ENCODE measurements around the gene TBCEL. TPM values are rescaled to one million over a fixed set of nuclear protein-coding genes. Genes with fewer than 3 reads are reported as not detected.
A peak's percentile ranks its signal among the peaks of the same experiment; 100 is the strongest.

Gene TBCEL
- total and polyA plus RNA-seq, 2 donors (not counting 3 experiments of a cell fraction or from before 2014, with no cell fraction given) = 5.6 to 19.5 TPM

DNA sequence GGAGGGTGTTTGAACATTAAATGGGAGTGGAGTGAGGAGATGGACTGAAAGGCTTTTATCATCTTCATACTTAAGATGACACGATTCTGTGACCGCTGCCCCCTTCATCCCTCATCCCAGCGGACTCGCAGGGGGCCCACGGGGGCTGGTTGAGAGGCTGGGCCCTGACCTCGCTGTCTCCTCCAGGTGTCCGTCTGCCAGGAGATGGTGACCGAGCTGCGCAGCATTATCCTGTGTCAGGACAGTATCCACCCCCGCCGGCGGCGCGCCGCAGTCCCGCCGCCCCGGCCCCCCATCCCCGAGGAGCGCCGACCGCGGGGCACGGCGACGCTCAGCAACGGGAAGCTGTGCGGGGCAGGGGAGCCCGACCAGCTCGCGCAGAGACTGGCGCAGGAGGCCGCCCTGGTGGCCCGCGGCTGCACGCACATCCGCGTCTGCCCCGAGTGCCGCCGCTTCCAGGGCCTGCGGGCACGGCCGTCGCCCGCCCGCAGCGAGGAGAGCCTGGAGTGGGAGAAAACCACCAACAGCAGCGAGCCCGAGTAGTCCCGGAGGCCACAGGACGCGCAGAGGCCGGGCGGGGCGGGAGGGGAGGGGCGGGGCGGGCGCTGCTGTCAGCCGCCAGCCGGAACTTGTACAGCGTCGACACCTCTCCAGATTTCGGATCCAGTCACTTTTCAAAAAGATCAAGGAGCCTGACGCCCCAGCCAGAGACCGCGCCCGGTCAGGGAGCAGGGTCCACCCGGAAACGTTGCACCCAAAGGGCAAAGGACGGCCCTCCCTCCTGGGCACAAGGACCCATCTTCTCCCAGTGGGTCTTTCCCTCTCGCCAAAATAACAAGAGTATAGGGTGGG, 38.0 kb upstream of the TBCEL start:
- ChIA-PET CTCF (interaction anchor here (0.6 to 1.1 kb wide), 4 partner anchors 10 to 209 kb away, joined by 3 to 7 read pairs (median 3); no protein-coding TSS in a partner anchor), POLR2A (interaction anchor here (0.7 kb wide), 1 partner anchor 47 kb away, joined by 5 read pairs; no protein-coding TSS in a partner anchor)
- Histone ChIP-seq H3K36me3 (ENCODE audit: control insufficient read depth in 2 of 2, extremely low read depth in 1 of 2, insufficient read depth in 2 of 2, low read length in 2 of 2) (no peaks in the 10 kb centered on the region), H3K4me1 (ENCODE audit: control insufficient read depth, extremely low read depth, insufficient read depth, low read length) (peaks cover 5% of the 10 kb centered on the region), H3K79me2 (ENCODE audit: control insufficient read depth, insufficient read depth, low read length) (no peaks in the 10 kb centered on the region), H3K27ac (ENCODE audit: insufficient read depth, low read depth, low read length) (no peak overlapping the region), H4K20me1 (replicated peaks; ENCODE audit: control insufficient read depth, extremely low read depth, insufficient read depth, low read length) (no peaks in the 10 kb centered on the region), H3K27me3 (ENCODE audit: control insufficient read depth in 2 of 2, insufficient read depth in 2 of 2, low read length in 2 of 2) (peaks cover 9 to 14% of the 10 kb centered on the region in 2 experiments), H3K9ac (replicated peaks; ENCODE audit: extremely low read depth, insufficient read depth, low read length) (no peak overlapping the region), H2AFZ (ENCODE audit: low read depth, low read length) (peak overlapping the region; percentile 47), H3K4me2 (ENCODE audit: insufficient read depth, low read length) (peak overlapping the region; percentile 50), H3K4me3 (replicated peaks in 1 of 3; ENCODE audit: insufficient read depth in 1 of 3, low read depth in 1 of 3, low read length in 3 of 3) (peak overlapping the region in 1 of 3 experiments; percentile 16), H3K9me3 (replicated peaks; ENCODE audit: control insufficient read depth, insufficient read depth, low read length) (no peaks in the 10 kb centered on the region), H3K9me1 (replicated peaks; ENCODE audit: control insufficient read depth, extremely low read depth, insufficient read depth, low read length) (no peaks in the 10 kb centered on the region)
- FAIRE-seq = no peak
- TF ChIP-seq MAX (IDR thresholded peaks at IDR 0.05; ENCODE audit: insufficient read depth, insufficient read length) = no peak
- TF ChIP-seq, protein P1, sequence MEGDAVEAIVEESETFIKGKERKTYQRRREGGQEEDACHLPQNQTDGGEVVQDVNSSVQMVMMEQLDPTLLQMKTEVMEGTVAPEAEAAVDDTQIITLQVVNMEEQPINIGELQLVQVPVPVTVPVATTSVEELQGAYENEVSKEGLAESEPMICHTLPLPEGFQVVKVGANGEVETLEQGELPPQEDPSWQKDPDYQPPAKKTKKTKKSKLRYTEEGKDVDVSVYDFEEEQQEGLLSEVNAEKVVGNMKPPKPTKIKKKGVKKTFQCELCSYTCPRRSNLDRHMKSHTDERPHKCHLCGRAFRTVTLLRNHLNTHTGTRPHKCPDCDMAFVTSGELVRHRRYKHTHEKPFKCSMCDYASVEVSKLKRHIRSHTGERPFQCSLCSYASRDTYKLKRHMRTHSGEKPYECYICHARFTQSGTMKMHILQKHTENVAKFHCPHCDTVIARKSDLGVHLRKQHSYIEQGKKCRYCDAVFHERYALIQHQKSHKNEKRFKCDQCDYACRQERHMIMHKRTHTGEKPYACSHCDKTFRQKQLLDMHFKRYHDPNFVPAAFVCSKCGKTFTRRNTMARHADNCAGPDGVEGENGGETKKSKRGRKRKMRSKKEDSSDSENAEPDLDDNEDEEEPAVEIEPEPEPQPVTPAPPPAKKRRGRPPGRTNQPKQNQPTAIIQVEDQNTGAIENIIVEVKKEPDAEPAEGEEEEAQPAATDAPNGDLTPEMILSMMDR (IDR thresholded peaks at IDR 0.05; ENCODE audit: extremely low read depth in 1 of 2, insufficient read depth in 1 of 2, low read depth in 1 of 2, low read length in 2 of 2) = peak; percentile 16 to 46
- no peak for TF ChIP-seq POLR2A (IDR thresholded peaks at IDR 0.05; ENCODE audit: low read depth, low read length)
- TF ChIP-seq MYC (IDR thresholded peaks at IDR 0.05; ENCODE audit: low read depth, low read length) = no peak
- TF ChIP-seq GATA2 (IDR thresholded peaks at IDR 0.05; ENCODE audit: insufficient read depth, insufficient read length, low read depth, low read length) = no peak
- no peak for TF ChIP-seq EZH2 (IDR thresholded peaks at IDR 0.05; ENCODE audit: borderline replicate concordance, low read depth, low read length, severe bottlenecking)
- no peak for TF ChIP-seq FOS (IDR thresholded peaks at IDR 0.05; ENCODE audit: borderline replicate concordance, insufficient read depth, low read length)
- dilution Hi-C loops (cut with MboI; ENCODE audit: extremely low pct_ligation_motif_present, low sequenced_read_pairs) (no loop called here), intact Hi-C loops (cut with micrococcal nuclease) (no loop called here)
- DNase-seq (ENCODE audit: low read depth, low spot score) = peak; percentile 38
- no TSS peak for BruUV-seq (replicated peaks)

Measured in endothelial cell of umbilical vein (primary cell).